Right renal cortex interstitium (tissue), 3 donors: ENCODE results near the gene TIE1. TPM values are rescaled to one million over a fixed set of nuclear protein-coding genes. Genes with fewer than 3 reads are reported as not detected.

Source experiments
- DNase-seq, 3 donors: peaks; one replicate each; pipeline ENCODE4 v3.0.0-alpha.2; 2013; ENCODE audit warnings: low read depth in 3 of 3, low spot score in 2 of 3
- polyA plus RNA-seq, 3 donors: library from polyadenylated mRNA; unstranded; fragments of 120-200 nt; gene quantifications; one replicate each; pipeline ENCODE4 v1.2.1, GENCODE V29; 2013; ENCODE audit not compliant: insufficient read length in 3 of 3

TIE1 gene
- 10 to 100 TPM; 42.6 to 51.4 (median 44.6) TPM for polyA plus RNA-seq

- DNase-seq, result no peak
Measured at GRCh38 chr1:43300378-43301094, at the start of gene TIE1. Gene TIE1 (plus strand): TSS chr1:43300982. CDS start chr1:43301072, 90 bp downstream.

- DNase-seq, result no peak
Measured at GRCh38 chr1:43251024-43251423, 49.8 kb upstream of the TIE1 start.

GRCh38 chr1:43252225-43252624 is 48.6 kb upstream of the TIE1 start:
- DNase-seq, result no peak

DNA sequence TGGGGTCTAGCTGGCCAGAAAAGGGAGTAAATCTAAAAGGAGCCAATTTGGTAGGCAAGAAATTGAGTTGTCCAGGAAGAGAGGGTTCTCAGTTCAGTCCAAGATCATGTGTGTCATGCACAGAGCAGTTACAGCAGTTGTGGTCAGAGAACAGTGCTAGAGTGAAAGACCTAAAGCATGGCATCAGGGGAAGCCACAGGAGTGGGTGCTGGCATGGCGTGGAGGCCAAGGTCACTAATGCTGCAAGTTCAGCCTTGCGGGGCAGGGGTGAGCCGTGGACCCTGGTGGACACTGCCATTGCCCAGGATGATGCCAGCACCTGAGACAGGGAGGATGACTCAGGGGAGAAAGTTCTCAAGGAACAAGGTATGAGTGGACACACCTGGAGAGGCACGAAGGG is 47.6 kb upstream of the TIE1 start:
- DNase-seq, result no peak

GRCh38 chr1:43253876-43254275 is 46.9 kb upstream of the TIE1 start:
- no peak for DNase-seq

GRCh38 chr1:43255438-43256210 is 45.2 kb upstream of the TIE1 start:
- no peak for DNase-seq

DNA sequence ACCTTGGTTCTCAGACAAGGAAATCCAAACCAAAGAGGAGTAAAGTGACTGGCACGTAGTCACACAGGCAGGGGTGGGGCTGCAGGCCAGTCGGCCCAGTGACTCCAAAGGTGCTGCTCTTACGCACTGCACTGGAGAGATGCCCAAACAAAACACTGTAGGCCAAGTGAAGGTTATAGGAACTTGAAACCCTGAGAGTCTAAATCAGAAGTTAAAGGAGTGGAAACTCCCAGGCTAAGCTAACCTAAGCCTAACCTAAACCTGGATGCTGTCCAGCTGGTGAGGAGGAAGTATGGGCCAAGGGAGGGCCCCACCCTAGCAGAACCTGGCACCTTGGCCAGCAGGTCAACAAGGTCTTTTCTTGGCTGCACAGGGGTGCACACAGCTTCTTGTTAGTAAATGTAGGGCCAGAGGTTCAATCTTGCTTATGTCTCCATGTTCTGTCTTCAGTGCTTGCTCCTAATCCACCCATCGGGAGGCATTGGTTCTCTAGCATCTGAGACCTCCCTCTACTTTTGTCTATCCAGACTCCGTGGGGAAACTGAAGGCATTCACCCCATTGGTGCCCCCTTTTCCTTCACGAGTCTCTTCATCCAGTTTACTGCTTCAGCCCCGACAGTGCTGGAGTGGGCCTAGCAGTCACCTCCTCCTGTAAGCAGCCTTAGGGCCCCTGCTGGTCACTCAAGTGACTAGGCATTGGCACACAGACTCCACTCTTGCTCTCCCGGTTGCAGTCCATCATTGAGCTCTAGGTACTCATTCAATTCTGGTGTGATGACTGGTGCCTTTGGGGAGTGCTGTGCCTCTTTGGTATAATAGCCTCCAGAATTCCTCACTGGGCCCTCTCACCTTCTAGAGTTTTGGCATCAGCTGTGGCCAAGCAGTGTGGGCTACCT is 43.9 kb upstream of the TIE1 start:
- DNase-seq, result no peak

GRCh38 chr1:43258370-43258769 is 42.4 kb upstream of the TIE1 start:
- no peak for DNase-seq

GRCh38 chr1:43265431-43265830 is 35.4 kb upstream of the TIE1 start:
- no peak for DNase-seq

DNA sequence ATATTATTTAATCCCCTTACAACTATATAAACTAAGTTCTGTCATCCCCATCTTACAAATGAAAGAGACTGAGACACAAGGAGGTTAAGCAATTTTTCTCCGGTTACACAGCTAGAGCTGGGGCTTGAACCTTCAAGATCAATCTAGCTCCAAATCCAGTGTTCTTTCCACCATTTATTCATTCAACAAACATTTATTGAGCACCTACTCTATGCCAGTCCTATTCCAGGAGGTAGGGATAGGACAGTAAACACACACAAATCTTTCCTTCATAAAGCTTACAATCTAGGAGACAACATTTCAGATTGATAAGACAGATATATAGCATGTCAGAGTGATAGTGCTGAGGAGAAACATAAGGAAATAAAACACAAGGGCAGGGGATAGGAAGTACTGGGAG is 33.9 kb upstream of the TIE1 start:
- no peak for DNase-seq

- DNase-seq, result no peak
Measured at GRCh38 chr1:43267291-43267805, 33.4 kb upstream of the TIE1 start.

- no peak for DNase-seq
Measured at GRCh38 chr1:43267818-43268425, 32.9 kb upstream of the TIE1 start.

DNA sequence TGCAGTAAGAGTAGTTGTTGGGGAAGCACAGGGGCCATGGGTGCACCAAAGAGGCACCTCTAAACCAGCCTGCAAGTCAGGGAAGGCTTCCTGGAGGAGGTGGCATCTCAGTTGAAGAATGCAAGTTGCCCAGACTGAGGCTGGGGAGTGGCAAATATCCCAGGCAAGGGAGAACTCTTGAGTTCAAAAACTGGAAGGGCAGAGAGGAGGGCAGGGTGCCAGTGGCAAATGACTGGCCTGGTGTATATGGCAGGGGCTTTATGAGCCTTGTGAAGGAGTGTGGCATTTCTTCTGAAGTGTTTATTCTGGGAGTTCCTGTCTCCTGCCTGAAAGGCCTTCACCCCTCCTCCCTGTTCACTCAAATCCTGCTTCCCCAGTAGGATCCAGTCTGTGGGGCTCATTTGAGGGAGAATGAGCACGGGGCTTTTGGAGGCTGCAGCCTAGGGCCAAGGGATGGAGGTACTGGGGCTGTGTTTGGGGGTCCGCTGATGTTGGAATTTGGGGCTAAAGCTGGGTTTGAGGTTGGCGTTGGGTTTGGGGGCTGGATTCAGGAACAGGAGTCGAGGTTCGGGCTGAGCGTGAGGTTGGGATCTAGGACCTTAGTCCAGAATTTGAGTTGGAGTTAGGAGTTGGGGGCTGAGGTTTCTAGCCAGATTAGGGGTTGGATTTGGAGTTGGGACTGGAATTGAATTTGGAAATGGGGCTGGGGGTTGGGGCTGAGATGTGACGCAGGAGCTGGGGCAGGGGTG is 31.0 kb upstream of the TIE1 start, which contains the start of gene TMEM125:
TMEM125 (plus strand) TSS at position 357 of the 749 bp plus-strand sequence. CDS start 2,740 bp downstream, outside the sequence.
- no peak for DNase-seq

DNA sequence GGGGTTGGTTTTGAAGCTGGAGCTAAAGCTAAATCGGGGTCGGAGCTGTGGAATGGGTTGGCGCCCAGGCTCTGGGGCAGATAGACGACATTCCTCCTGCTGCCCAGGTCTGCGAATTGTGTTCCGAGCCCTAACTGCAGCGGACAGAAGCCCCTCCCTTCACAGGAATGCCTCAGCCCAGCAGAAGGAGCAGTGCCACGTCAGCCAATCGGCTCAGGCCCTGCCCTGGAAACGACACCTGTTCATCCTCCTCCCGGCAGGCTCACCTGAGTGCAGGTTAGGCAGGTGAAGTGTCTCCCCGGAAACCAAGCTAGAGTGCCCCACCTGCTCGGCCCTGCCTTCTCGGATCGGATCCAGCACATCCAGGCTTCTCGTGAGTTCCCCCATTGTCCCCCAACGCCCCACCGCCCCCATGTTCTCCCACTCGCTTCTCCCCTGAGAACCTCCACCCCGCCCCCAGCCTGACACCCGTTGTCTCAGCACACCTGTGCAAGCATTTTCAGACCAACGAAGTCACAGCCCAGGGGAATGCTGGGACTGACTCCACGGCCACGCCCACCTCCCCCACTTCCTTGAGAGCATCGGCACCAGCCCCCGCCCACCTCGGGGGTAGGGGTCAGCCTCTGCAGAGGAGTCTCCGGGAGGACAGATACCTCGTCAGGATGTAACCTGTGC is 30.2 kb upstream of the TIE1 start:
- DNase-seq, result no peak

- DNase-seq, result no peak
Measured at GRCh38 chr1:43271186-43272118, 29.3 kb upstream of the TIE1 start.

- no peak for DNase-seq
Measured at GRCh38 chr1:43272161-43272560, 28.6 kb upstream of the TIE1 start.

DNA sequence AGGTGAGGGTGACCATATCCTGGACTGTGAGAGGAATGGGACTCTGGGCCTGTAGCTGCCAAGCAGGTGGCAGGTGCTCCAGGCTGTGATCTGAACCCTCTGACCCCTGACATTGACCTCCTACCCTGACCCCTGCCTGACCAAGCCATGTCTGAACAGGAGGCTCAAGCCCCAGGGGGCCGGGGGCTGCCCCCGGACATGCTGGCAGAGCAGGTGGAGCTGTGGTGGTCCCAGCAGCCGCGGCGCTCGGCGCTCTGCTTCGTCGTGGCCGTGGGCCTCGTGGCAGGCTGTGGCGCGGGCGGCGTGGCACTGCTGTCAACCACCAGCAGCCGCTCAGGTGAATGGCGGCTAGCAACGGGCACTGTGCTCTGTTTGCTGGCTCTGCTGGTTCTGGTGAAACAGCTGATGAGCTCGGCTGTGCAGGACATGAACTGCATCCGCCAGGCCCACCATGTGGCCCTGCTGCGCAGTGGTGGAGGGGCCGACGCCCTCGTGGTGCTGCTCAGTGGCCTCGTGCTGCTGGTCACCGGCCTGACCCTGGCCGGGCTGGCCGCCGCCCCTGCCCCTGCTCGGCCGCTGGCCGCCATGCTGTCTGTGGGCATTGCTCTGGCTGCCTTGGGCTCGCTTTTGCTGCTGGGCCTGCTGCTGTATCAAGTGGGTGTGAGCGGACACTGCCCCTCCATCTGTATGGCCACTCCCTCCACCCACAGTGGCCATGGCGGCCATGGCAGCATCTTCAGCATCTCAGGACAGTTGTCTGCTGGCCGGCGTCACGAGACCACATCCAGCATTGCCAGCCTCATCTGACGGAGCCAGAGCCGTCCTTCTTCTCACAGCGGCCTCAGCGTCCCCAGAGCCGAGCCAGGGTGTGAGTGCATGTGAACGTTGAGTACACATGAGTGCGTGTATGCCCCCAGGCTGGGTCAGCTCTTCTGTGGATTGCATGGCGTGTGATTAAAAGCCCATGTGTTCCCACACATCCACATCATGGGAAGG is 27.9 kb upstream of the TIE1 start:
- no peak for DNase-seq
